ENCODE measurements around the gene ZNF155.
A peak's percentile ranks its signal among the peaks of the same experiment; 100 is the strongest.
"Not testable (repeated sequence)": the region's sequence is repeated elsewhere in the genome, so short reads cannot be mapped to it uniquely, and the experiment has no call there.

The ZNF155 gene

GRCh38 chr19:43983912-43984686, at the start of gene ZNF155:
TSS of gene ZNF155 (plus strand) at chr19:43984188. CDS start at chr19:43988544, 4,356 bp downstream.
- intact Hi-C loops (cut with DNase I), result loop anchor here (1.0 to 10.0 kb wide), 5 partner anchors 18 to 67 kb away; partner anchors contain the start of genes ZNF221, ZNF222, ZNF230 and ZNF45
- peak; percentile 87 to 98 (median 93) for DNase-seq

GRCh38 chr19:43934985-43935708, 48.8 kb upstream of the ZNF155 start, which contains the start of gene ZNF45:
TSS of gene ZNF45 (minus strand) at chr19:43935282. CDS start at chr19:43922185, 13,097 bp downstream.
- intact Hi-C loops (cut with DNase I), result loop anchor here (1.0 to 10.0 kb wide), 4 partner anchors 16 to 110 kb away; partner anchors contain the start of genes ZNF155, ZNF221 and ZNF283
- DNase-seq, result peak; percentile 86 to 99 (median 91)

GRCh38 chr19:43936188-43936587, 47.8 kb upstream of the ZNF155 start:
- intact Hi-C loops (cut with DNase I), result loop anchor here (10.0 kb wide), 2 partner anchors 49 to 111 kb away; partner anchors contain the start of genes ZNF155 and ZNF283
- DNase-seq, result no peak

GRCh38 chr19:43939557-43940260, 44.3 kb upstream of the ZNF155 start:
- intact Hi-C loops (cut with DNase I), result loop anchor here (10.0 kb wide), 2 partner anchors 45 to 115 kb away; partner anchors contain the start of genes ZNF155 and ZNF283
- no peak for DNase-seq

GRCh38 chr19:43940719-43941118, 43.3 kb upstream of the ZNF155 start:
- DNase-seq, result no peak
- intact Hi-C loops (cut with DNase I), result no loop called here

- DNase-seq, result no peak
- intact Hi-C loops (cut with DNase I), result no loop called here
These were observed 42.8 kb upstream of the ZNF155 start for GRCh38 chr19:43941209-43941608.

GRCh38 chr19:43947412-43947811, 36.6 kb upstream of the ZNF155 start:
- intact Hi-C loops (cut with DNase I); DNase-seq: not testable (repeated sequence)

GRCh38 chr19:43949803-43950202, 34.2 kb upstream of the ZNF155 start:
- DNase-seq; intact Hi-C loops (cut with DNase I): not testable (repeated sequence)

GRCh38 chr19:43950834-43951645, 32.9 kb upstream of the ZNF155 start, which contains the start of gene ZNF221:
TSS of gene ZNF221 (plus strand) at chr19:43951228. CDS start at chr19:43962727, 11,499 bp downstream.
- intact Hi-C loops (cut with DNase I), result loop anchor here (1.0 kb wide), 3 partner anchors 16 to 51 kb away; partner anchors contain the start of genes ZNF155, ZNF230 and ZNF45
- peak; percentile 83 to 98 (median 88) for DNase-seq

GRCh38 chr19:43956827-43957226, 27.2 kb upstream of the ZNF155 start:
- no peak for DNase-seq
- intact Hi-C loops (cut with DNase I), result no loop called here

GRCh38 chr19:43957891-43958290, 26.1 kb upstream of the ZNF155 start:
- intact Hi-C loops (cut with DNase I), result no loop called here
- DNase-seq, result no peak

GRCh38 chr19:43960411-43960810, 23.6 kb upstream of the ZNF155 start:
- DNase-seq, result peak in 2 of 10 donors; percentile 38 to 53
- intact Hi-C loops (cut with DNase I), result no loop called here

- intact Hi-C loops (cut with DNase I), result no loop called here
- no peak for DNase-seq
These were observed 17.8 kb upstream of the ZNF155 start for GRCh38 chr19:43966079-43966694.

GRCh38 chr19:43976732-43977131, 7.3 kb upstream of the ZNF155 start:
- intact Hi-C loops (cut with DNase I), result no loop called here
- DNase-seq, result no peak

GRCh38 chr19:43983544-43983911, 460 bp upstream of the ZNF155 start:
- intact Hi-C loops (cut with DNase I), result loop anchor here (1.0 to 10.0 kb wide), 2 partner anchors 42 to 49 kb away; partner anchors contain the start of genes ZNF222 and ZNF45
- no peak for DNase-seq

- DNase-seq, result peak in 1 of 10 donors; percentile 64
- intact Hi-C loops (cut with DNase I), result loop anchor here (1.0 to 10.0 kb wide), 4 partner anchors 18 to 67 kb away; partner anchors contain the start of genes ZNF221, ZNF230 and ZNF45
These were observed 656 bp downstream of the ZNF155 start for GRCh38 chr19:43984687-43985000.

- no peak for DNase-seq
- intact Hi-C loops (cut with DNase I), result no loop called here
These were observed 13.8 kb downstream of the ZNF155 start for GRCh38 chr19:43997631-43998290.

- intact Hi-C loops (cut with DNase I), result loop anchor here (1.0 to 5.0 kb wide), 7 partner anchors 18 to 305 kb away; partner anchors contain the start of genes ZNF155, ZNF221, ZNF222 and ZNF225
- no peak for DNase-seq
These were observed 18.2 kb downstream of the ZNF155 start for GRCh38 chr19:44002212-44002565.

All from posterior cingulate gyrus (tissue), 11 donors.